LNCaP clone FGC (cell line): ENCODE data around the gene CEP55.

Source experiments
- DNase-seq: peaks from one replicate; pipeline ENCODE4 v3.0.0-alpha.2; 2011; ENCODE audit warnings: low read depth
- H3K4me3 ChIP-seq: 2 replicates; pipeline ENCODE4 v1.5.1; 2011; ENCODE audit warnings: mild to moderate bottlenecking, low read depth, low read length, control low read depth
- CTCF ChIP-seq: IDR thresholded peaks from 2 replicates; pipeline ENCODE4 v1.5.1; 2012; ENCODE audit warnings: mild to moderate bottlenecking; ENCODE audit not compliant: control insufficient read depth, insufficient read depth; ENCODE audit errors: extremely low read depth

The CEP55 gene

GRCh38 chr10:93468461-93469213 is 27.8 kb upstream of the CEP55 start:
- DNase-seq, result no peak
- no peak overlapping the region for H3K4me3 ChIP-seq

GRCh38 chr10:93469454-93469853 is 27.0 kb upstream of the CEP55 start:
- H3K4me3 ChIP-seq, result no peak overlapping the region
- TF ChIP-seq CTCF, result no peak
- no peak for DNase-seq

More at GRCh38 chr10:93468461-93469213, 27.8 kb upstream of the CEP55 start:
- TF ChIP-seq CTCF, result no peak

GRCh38 chr10:93471110-93471651 is 25.2 kb upstream of the CEP55 start:
- DNase-seq, result no peak
- H3K4me3 ChIP-seq, result no peak overlapping the region
- TF ChIP-seq CTCF, result no peak

GRCh38 chr10:93473161-93473560 is 23.3 kb upstream of the CEP55 start:
- no peak for DNase-seq
- TF ChIP-seq CTCF, result no peak
- H3K4me3 ChIP-seq, result no peak overlapping the region

GRCh38 chr10:93473804-93474472 is 22.5 kb upstream of the CEP55 start:
- no peak for TF ChIP-seq CTCF
- H3K4me3 ChIP-seq, result no peak overlapping the region
- DNase-seq, result no peak

- no peak overlapping the region for H3K4me3 ChIP-seq
- no peak for DNase-seq
These were observed 21.2 kb upstream of the CEP55 start for GRCh38 chr10:93475227-93475626.

More at GRCh38 chr10:93475227-93475626, 21.2 kb upstream of the CEP55 start:
- no peak for TF ChIP-seq CTCF
